GM19397 (cell line): ENCODE results near the gene SART1.
"Not testable (repeated sequence)": the region's sequence is repeated elsewhere in the genome, so short reads cannot be mapped to it uniquely, and the experiment has no call there.

Experiments
- ATAC-seq: cut with Tn5 transposase; IDR thresholded peaks from one replicate; pipeline ENCODE4 v1.9.1; 2021; ENCODE audit warnings: mild to moderate bottlenecking, moderate library complexity; ENCODE audit not compliant: unreplicated experiment

The SART1 gene

GRCh38 chr11:65932558-65932919, 29.0 kb upstream of the SART1 start:
- ATAC-seq, result no peak

GRCh38 chr11:65934014-65934413, 27.5 kb upstream of the SART1 start:
- no peak for ATAC-seq

DNA sequence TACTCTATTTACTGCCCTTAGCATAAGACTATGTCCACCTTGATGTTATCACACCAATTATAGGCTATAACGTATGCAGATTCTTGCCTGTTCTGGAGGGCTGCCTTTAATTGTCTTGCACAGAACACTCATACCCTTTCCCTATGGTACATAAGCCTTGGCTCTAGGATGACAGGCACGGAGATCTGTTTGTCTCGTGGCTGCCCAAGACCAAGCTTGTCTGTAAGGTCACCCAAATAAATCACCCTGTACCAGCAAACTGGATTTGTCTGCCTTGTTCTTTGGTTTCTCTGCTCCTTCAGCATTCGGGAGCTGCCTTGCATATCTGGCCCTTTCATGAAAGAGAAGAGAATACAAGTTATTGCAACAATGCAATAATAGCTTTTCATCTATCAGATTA, 23.8 kb upstream of the SART1 start:
- ATAC-seq, result no peak

- no peak for ATAC-seq
Observed at GRCh38 chr11:65941720-65942310, 19.7 kb upstream of the SART1 start.

DNA sequence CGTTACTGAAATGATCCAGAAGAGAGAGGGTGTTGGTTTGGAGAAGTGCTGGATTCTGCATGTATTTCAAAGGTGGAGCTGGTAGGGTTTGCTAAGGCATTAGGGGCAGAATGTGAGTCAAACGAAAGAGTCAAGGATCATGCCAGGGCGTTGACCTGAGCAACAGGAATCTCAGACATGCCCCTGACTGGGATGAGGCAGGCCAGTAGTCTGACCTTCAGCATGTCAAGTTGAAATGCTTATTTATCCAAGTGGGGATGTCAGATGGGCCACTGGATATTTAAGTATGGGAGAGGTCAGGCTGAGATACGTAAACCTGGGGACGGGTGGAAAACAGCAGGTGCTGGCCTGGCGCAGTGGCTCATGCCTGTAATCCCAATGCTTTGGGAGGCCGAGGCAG, 19.0 kb upstream of the SART1 start:
- no peak for ATAC-seq

GRCh38 chr11:65944191-65944590, 17.3 kb upstream of the SART1 start:
- no peak for ATAC-seq

DNA sequence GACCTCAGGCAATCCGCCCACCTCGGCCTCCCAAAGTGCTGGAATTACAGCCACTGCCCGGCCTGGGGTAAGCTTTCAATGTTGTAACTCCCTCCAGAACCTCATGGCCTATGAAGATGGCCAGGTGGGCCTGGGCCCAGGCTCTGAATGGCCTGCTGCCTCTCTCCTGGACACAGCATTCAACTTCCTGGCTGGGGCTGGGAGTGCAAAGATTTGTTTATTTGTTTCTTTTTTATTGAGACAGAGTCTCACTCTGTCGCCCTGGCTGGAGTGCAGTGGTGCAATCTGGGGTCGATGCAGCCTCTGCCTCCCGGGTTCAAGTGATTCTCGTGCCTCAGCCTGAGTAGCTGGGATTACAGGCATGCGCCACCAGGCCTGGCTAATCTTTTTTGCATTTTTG, 16.8 kb upstream of the SART1 start:
- ATAC-seq, result no peak

DNA sequence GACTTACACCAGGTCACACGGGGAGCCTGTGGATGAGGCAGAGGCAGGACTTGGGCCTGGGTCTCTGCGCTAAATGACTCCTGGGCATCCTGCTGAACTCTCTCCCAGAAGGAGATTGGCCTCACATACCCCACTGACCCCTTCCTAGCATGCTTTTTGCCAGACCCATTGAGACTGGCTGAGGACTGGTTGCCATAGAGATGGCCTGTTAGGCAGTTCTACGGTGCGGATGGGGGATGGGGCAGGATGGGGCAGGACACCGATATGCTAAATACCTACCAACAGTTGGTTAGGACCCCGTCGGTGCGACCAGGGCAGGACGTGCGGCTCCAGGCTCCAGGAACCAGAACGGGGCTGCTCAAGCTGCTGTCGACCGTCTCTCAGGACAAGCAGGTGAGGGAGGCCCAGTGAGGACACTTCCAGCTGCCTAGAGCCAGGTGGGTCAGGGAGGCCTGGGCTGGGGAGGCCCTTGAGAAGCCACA, 16.1 kb upstream of the SART1 start, which contains the start of gene TSGA10IP:
TSGA10IP (plus strand) TSS at position 51 of the 482 bp plus-strand sequence; CDS start at position 247, 196 bp downstream.
- ATAC-seq, result no peak

GRCh38 chr11:65945941-65946558, 15.5 kb upstream of the SART1 start:
- ATAC-seq, result no peak

GRCh38 chr11:65946655-65947054, 14.9 kb upstream of the SART1 start:
- ATAC-seq, result no peak

DNA sequence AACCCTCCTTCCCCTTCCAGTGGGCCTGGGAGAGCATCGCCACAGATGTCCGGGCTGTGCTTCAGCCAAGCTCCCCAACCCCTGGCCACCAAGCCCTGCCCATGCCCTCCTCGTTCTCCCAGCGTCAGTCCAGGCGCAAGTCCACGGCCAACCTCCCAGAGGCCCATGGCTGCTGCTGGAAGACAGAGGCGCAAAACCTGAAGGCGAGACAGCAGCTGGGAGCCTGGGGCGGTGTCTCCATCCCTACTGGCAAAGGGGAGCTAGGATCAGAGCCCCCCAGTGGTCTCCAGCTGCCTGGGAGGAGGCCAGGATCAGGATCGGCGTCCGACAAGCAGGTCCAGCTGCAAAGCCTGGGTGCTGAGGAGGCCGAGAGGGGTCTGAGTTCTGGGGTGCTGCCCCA, 14.4 kb upstream of the SART1 start:
- no peak for ATAC-seq

DNA sequence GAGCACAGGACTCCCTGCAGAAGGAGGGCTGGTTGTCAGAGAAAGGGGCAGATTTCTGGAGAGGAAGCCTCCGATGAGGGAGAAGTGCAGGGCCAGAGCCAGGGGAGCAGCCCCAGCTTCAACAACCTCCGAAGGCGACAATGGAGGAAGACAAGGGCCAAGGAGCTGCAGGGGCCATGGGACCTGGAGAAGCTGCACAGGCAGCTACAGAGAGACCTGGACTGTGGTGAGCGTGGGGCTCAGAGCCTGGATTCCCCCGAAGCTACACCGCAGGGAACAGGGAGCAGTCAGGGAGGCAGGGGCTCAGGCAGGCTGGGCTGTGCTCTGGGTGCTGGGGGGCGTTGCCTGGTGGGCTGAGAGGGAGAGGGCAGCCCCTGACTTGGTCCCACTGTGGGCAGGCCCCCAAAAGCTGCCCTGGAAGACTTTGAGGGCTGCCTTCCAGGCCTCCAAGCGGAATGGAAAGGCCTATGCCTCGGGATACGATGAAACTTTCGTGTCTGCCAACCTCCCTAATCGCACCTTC, 13.9 kb upstream of the SART1 start:
- no peak for ATAC-seq

GRCh38 chr11:65950711-65951110, 10.8 kb upstream of the SART1 start:
- ATAC-seq, result not testable (repeated sequence)

DNA sequence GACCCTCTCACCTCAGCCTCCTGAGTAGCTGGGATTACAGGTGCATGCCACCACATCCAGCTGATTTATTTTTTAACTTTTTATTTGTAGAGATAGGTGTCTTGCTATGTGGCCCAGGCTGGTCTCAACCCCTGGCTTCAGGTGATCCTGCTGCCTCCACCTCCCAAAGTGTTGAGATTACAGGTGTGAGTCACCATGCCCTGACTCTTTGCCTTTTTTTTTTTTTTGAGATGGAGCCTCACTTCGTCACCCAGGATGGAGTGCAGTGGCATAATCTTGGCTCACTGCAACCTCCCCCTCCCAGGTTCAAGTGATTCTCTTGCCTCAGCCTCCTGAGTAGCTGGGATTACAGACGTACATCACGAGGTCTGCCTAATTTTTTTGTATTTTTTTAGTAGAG, 9.9 kb upstream of the SART1 start:
- not testable (repeated sequence) for ATAC-seq

DNA sequence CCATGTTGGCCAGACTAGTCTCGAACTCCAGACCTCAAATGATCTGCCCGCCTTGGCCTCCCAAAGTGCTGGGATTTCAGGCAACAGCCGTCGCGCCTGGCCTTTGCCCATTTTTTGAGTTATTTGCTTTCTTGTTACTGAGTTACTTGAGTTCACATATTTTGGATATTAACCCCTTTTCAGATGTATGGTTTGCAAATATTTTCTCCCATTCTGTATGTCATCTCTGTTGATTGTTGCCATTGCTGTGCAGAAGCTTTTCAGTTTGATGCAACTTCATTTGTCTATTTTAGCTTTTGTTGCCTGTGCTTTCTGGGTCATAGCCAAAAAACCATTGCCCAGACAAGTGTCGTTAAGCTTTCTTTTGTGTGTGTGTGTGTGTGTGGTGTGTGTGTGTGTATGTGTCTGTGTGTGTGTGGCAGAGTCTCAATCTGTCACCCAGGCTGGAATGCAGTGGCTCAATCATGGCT, 9.4 kb upstream of the SART1 start:
- no peak for ATAC-seq

DNA sequence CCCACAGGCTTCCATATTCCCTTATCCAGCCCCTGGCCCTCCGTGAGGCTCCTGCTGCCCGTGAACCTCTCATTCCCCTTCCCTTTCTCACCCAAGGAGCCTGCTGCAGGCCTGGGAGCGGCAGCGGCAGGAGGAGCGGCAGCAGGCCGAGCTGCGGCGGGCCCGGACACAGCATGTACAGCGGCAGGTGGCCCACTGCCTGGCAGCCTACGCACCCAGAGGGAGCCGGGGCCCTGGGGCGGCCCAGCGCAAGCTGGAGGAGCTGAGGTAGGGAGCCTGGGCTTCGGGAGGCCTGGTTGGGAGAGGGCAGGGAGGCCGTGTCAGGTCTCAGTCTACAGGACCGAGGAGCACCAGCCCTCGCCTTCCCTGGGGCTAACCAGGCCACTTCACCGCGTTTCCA, 8.1 kb upstream of the SART1 start:
- ATAC-seq, result no peak

DNA sequence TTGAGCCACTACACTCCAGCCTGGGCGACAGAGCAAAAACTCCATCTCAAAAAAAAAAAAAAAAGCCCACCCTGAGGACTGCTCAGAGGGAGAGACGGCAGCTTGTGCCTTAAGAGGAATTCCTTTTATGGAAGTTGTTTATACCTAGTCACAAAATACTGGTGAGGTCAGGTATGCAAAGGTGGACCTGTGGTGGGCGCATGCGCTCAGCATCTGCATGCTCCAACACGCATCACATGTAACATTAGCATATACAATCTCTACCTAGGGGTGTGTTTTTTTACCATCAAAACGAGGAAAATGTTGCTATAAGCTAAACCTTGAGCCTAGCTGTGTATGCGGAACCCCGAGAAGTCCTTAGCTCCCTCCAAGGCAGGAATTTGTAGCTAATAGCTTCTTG, 6.8 kb upstream of the SART1 start:
- no peak for ATAC-seq

DNA sequence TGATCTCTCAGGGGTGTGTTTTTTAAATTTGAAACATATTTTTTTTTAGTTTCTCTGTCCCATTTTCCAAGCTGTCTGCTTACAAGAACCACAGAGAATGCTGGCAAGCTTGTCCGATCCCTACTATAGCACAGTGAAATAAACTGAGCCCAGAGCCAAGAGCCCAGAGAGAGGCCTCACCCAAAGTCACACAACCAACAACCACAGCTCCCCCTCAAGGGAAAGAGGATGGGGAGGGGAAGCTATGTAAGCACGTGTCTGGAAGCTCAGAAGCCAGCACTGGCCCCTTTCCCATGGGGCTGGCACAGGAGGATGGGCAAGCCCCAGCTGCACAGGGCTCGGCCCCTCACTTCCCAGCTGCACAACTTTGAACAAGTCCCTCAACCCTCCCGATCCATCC, 3.2 kb upstream of the SART1 start:
- ATAC-seq, result no peak

DNA sequence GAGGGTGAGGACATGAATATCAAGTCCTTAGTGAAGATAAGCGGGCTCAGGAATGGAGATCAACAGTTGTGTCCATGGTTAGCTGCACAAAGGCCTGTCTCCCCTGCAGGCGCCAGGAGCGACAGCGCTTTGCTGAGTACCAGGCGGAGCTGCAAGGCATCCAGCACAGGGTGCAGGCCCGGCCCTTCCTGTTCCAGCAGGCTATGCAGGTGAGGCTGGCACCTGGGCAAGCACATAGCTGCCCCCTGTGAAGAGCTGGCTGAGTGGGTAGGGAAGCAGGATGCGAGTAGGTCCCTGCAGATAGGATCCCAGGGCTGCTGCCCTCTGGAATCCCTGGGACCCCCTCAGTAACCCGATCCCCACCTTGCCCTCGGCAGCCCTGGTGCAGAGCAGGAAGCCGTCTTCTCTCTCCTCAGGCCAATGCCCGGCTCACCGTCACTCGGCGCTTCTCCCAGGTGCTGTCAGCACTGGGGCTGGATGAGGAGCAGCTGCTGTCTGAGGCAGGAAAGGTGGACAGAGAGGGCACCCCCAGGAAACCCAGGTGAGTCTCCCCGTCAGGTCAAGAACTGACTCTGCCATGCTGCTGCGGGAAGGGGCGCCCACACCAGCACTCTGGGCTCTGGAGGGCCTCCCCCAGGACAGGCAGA, 2.6 kb upstream of the SART1 start:
- ATAC-seq, result no peak

- ATAC-seq, result no peak
Observed at GRCh38 chr11:65960824-65961266, 689 bp upstream of the SART1 start.

- ATAC-seq, result no peak
Observed at GRCh38 chr11:65962141-65962564, 619 bp downstream of the SART1 start.

DNA sequence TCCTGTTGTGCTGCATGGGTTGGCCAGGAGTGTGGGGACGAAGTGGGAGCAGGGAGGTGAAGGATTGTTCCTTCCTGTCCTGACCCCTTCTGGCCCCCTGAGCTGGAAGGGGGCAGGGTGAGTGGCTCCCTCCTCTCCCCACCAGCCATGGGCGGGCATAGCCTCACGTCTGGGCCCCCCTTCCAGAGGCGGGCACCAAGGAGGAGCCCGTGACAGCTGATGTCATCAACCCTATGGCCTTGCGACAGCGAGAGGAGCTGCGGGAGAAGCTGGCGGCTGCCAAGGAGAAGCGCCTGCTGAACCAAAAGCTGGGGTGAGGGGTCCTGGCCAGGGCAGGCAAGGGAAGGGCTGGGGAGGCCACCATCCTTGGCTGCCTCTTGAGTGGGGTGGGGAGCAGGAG, 3.4 kb downstream of the SART1 start:
- no peak for ATAC-seq
